Fibroblast of pulmonary artery (primary cell): Measurements from ENCODE around the gene NUTM2F.
"Not testable (repeated sequence)": the region's sequence is repeated elsewhere in the genome, so short reads cannot be mapped to it uniquely, and the experiment has no call there.

Experiments used
- DNase-seq: peaks from one replicate; pipeline ENCODE4 v3.0.0-alpha.2; 2010; ENCODE audit warnings: low read depth
- H3K4me3 ChIP-seq: replicated peaks from 2 replicates; pipeline ENCODE4 v1.5.1; 2011; ENCODE audit warnings: low read depth, mild to moderate bottlenecking, control low read depth, low read length, moderate library complexity
- CTCF ChIP-seq: IDR thresholded peaks from 2 replicates; pipeline ENCODE4 v1.5.1; 2011; ENCODE audit warnings: mild to moderate bottlenecking, control low read depth, low read length, inconsistent platforms; ENCODE audit errors: missing control alignments

NUTM2F gene

GRCh38 chr9:94317949-94318657, 10.3 kb downstream of the NUTM2F start:
- not testable (repeated sequence) for H3K4me3 ChIP-seq, DNase-seq

GRCh38 chr9:94316236-94316635, 12.2 kb downstream of the NUTM2F start:
- DNase-seq, H3K4me3 ChIP-seq: not testable (repeated sequence)

GRCh38 chr9:94315034-94315984, 13.1 kb downstream of the NUTM2F start:
- H3K4me3 ChIP-seq, DNase-seq: not testable (repeated sequence)

- no peak for DNase-seq
- TF ChIP-seq CTCF = no peak
- H3K4me3 ChIP-seq = no peak overlapping the region
Observed at GRCh38 chr9:94303321-94303720, 25.1 kb downstream of the NUTM2F start.

- DNase-seq = no peak
- no peak for TF ChIP-seq CTCF
Observed at GRCh38 chr9:94302426-94302825, 26.0 kb downstream of the NUTM2F start.

GRCh38 chr9:94301583-94301982, 26.9 kb downstream of the NUTM2F start:
- TF ChIP-seq CTCF = no peak
- H3K4me3 ChIP-seq = no peak overlapping the region
- DNase-seq = no peak

More at GRCh38 chr9:94302426-94302825, 26.0 kb downstream of the NUTM2F start:
- H3K4me3 ChIP-seq = no peak overlapping the region

- no peak overlapping the region for H3K4me3 ChIP-seq
- no peak for DNase-seq
- TF ChIP-seq CTCF = no peak
Observed at GRCh38 chr9:94300470-94301301, 27.8 kb downstream of the NUTM2F start.

GRCh38 chr9:94298949-94299599, 29.4 kb downstream of the NUTM2F start:
- H3K4me3 ChIP-seq = no peak overlapping the region
- no peak for DNase-seq
- TF ChIP-seq CTCF = no peak
